T-cell (primary cell): ENCODE results near the gene RTP3. TPM values are rescaled to one million over a fixed set of nuclear protein-coding genes. Genes with fewer than 3 reads are reported as not detected.

Source experiments
- ATAC-seq, 4 experiments: fragments of 200-7000 bp in 3 of 4; fragments of 150-1000 bp in 1 of 4; cut with Tn5 transposase; replicated peaks in 1 of 4; 1 replicate in 3 of 4; 2 replicates in 1 of 4; pipeline ENCODE4 v1.10.0; 2021; ENCODE audit warnings: moderate library complexity in 3 of 4, mild to moderate bottlenecking in 2 of 4, moderate number of reproducible peaks in 1 of 4
- CTCF ChIA-PET, 2 donors: fragments of 300-600 bp; sonication (Branson Sonifier 250); formaldehyde crosslinking; loops; one replicate each; lab custom pipeline; 2022; ENCODE audit warnings: antibody characterized with exemption in 2 of 2; lab: Charles Lee
- POLR2A ChIA-PET, 2 donors: fragments of 300-600 bp; sonication (Branson Sonifier 250); formaldehyde crosslinking; loops; one replicate each; lab custom pipeline; 2022; ENCODE audit warnings: antibody characterized with exemption in 2 of 2; lab: Charles Lee
- DNase-seq, 35 experiments: peaks; one replicate each; pipeline versions ENCODE4 v3.0.0 to v3.0.0-alpha.2; 2013 to 2023
- H3K27ac ChIP-seq: one replicate; pipeline ENCODE4 v1.5.1; 2013; ENCODE audit warnings: low read length
- H3K27me3 ChIP-seq, 2 experiments: replicated peaks in 1 of 2; 1 replicate in 1 of 2; 2 replicates in 1 of 2; pipeline versions ENCODE4 v1.6.1 to v1.7.0; 2013; ENCODE audit warnings: low read length in 1 of 2, mixed read lengths in 1 of 2; ENCODE audit not compliant: control insufficient read depth in 2 of 2, insufficient read depth in 2 of 2; ENCODE audit errors: extremely low read depth in 1 of 2
- H3K36me3 ChIP-seq, 2 donors: 1 replicate in 1 of 2; 2 replicates in 1 of 2; pipeline versions ENCODE4 v1.6.1 to v1.7.0; 2013; ENCODE audit warnings: low read length in 1 of 2; ENCODE audit not compliant: control insufficient read depth in 2 of 2, insufficient read depth in 1 of 2; ENCODE audit errors: extremely low read depth in 1 of 2
- H3K4me1 ChIP-seq, 2 experiments: 1 replicate in 1 of 2; 2 replicates in 1 of 2; pipeline versions ENCODE4 v1.6.1 to v1.7.0; 2013; ENCODE audit warnings: low read length in 2 of 2, mixed read lengths in 1 of 2; ENCODE audit not compliant: insufficient read depth in 2 of 2, control insufficient read depth in 1 of 2; ENCODE audit errors: extremely low read depth in 1 of 2
- H3K4me3 ChIP-seq, 2 donors: 1 replicate in 1 of 2; 2 replicates in 1 of 2; pipeline versions ENCODE4 v1.5.1 to v1.7.0; 2013; ENCODE audit warnings: mild to moderate bottlenecking in 2 of 2, low read length in 1 of 2, moderate library complexity in 1 of 2; ENCODE audit not compliant: control insufficient read depth in 1 of 2; ENCODE audit errors: extremely low read depth in 1 of 2
- H3K9me3 ChIP-seq: 2 replicates; pipeline ENCODE4 v1.7.0; 2013
- H3K27ac Mint-ChIP-seq, 2 donors: one replicate each; pipeline ENCODE4 v1.8.0; 2020 to 2021; ENCODE audit warnings: mild to moderate bottlenecking in 2 of 2, mixed read lengths in 2 of 2
- H3K27me3 Mint-ChIP-seq, 2 donors: one replicate each; pipeline ENCODE4 v1.8.0; 2021 to 2022; ENCODE audit warnings: mixed read lengths in 2 of 2
- H3K36me3 Mint-ChIP-seq: one replicate; pipeline ENCODE4 v1.8.0; 2021; ENCODE audit warnings: mixed read lengths
- H3K4me1 Mint-ChIP-seq, 3 donors: one replicate each; pipeline ENCODE4 v1.8.0; 2020 to 2022; ENCODE audit warnings: mixed read lengths in 3 of 3, mild to moderate bottlenecking in 1 of 3
- H3K4me3 Mint-ChIP-seq, 3 donors: one replicate each; pipeline ENCODE4 v1.8.0; 2020 to 2022; ENCODE audit warnings: mild to moderate bottlenecking in 3 of 3, mixed read lengths in 3 of 3, moderate library complexity in 3 of 3
- H3K9me3 Mint-ChIP-seq, 3 donors: one replicate each; pipeline ENCODE4 v1.8.0; 2020 to 2022; ENCODE audit warnings: mixed read lengths in 3 of 3
- WGBS: methylation state at CpG from one replicate; pipeline ENCODE4 v1.1.5; 2013; ENCODE audit warnings: missing lambda C conversion rate; ENCODE audit not compliant: insufficient coverage; 5-methylcytosine and 5-hydroxymethylcytosine counted together
- total RNA-seq, 35 experiments: library from RNA in 6 of 35; stranded (reverse) in 6 of 35; fragments of 120-200 nt in 1 of 35; gene quantifications; one replicate each; pipeline versions ENCODE4 v1.2.1 to v1.2.4 and lab custom pipeline; 2013 to 2026

The RTP3 gene
- total RNA-seq, 5 donors from 2014 or later (not counting 1 experiment from before 2014, with no cell fraction given) = not detected

- ATAC-seq = no peak
- ChIA-PET POLR2A (no interaction called here), CTCF (no interaction called here)
- H3K4me1 ChIP-seq = peaks cover 0 to 5% of the 10 kb centered on the region in 2 experiments
- H3K9me3 Mint-ChIP-seq = peaks cover 0 to 6% (median 0%) of the 10 kb centered on the region in 3 donors
- no peak overlapping the region for H3K27ac Mint-ChIP-seq
- H3K9me3 ChIP-seq = peaks cover 2% of the 10 kb centered on the region
- peaks cover 0 to 2% (median 0%) of the 10 kb centered on the region in 3 donors for H3K4me1 Mint-ChIP-seq
- peaks cover 56 to 63% of the 10 kb centered on the region in 2 donors for H3K27me3 Mint-ChIP-seq
- no peak overlapping the region for H3K4me3 Mint-ChIP-seq
- WGBS = 88% methylated on average over 7 of the region's 8 CpGs
- no peak for DNase-seq
- H3K4me3 ChIP-seq = no peak overlapping the region
- no peaks in the 10 kb centered on the region for H3K36me3 Mint-ChIP-seq
- H3K36me3 ChIP-seq = no peaks in the 10 kb centered on the region
- H3K27ac ChIP-seq = no peak overlapping the region
- H3K27me3 ChIP-seq = peaks cover 0 to 36% of the 10 kb centered on the region in 2 experiments
These were observed 33.9 kb upstream of the RTP3 start for GRCh38 chr3:46463868-46464241.

- Mint-ChIP-seq H3K36me3 (no peaks in the 10 kb centered on the region), H3K27me3 (peaks cover 52 to 59% of the 10 kb centered on the region in 2 donors), H3K4me1 (peaks cover 0 to 2% (median 0%) of the 10 kb centered on the region in 3 donors), H3K27ac (no peak within 1 kb of the TSS), H3K9me3 (peaks cover 0 to 6% (median 0%) of the 10 kb centered on the region in 3 donors), H3K4me3 (no peak within 1 kb of the TSS)
- WGBS = 28% methylated on average over 44 of the region's 44 CpGs
- no peak for DNase-seq
- Histone ChIP-seq H3K9me3 (peaks cover 2% of the 10 kb centered on the region), H3K27ac (no peak within 1 kb of the TSS), H3K4me3 (no peak within 1 kb of the TSS), H3K36me3 (no peaks in the 10 kb centered on the region), H3K27me3 (peaks cover 0 to 36% of the 10 kb centered on the region in 2 experiments), H3K4me1 (peaks cover 0 to 5% of the 10 kb centered on the region in 2 experiments)
- POLR2A ChIA-PET = interaction anchor here in 1 of 2 donors (0.7 kb wide), 1 partner anchor 19 kb away, joined by 6 read pairs; no protein-coding TSS in a partner anchor
- ATAC-seq = no peak
- CTCF ChIA-PET = no interaction called here
These were observed 33.2 kb upstream of the RTP3 start, which contains the start of gene LTF for GRCh38 chr3:46464326-46465195. LTF (minus strand) TSS chr3:46464905; CDS start chr3:46464867, 38 bp downstream.

- Histone ChIP-seq H3K4me1 (peaks cover 0 to 5% of the 10 kb centered on the region in 2 experiments), H3K4me3 (no peak overlapping the region), H3K9me3 (peaks cover 2% of the 10 kb centered on the region), H3K36me3 (no peaks in the 10 kb centered on the region), H3K27me3 (peaks cover 0 to 42% of the 10 kb centered on the region in 2 experiments), H3K27ac (no peak overlapping the region)
- Mint-ChIP-seq H3K9me3 (peaks cover 0 to 6% (median 0%) of the 10 kb centered on the region in 3 donors), H3K27ac (no peak overlapping the region), H3K27me3 (peaks cover 46 to 53% of the 10 kb centered on the region in 2 donors), H3K36me3 (no peaks in the 10 kb centered on the region), H3K4me3 (no peak overlapping the region), H3K4me1 (peaks cover 0 to 2% (median 0%) of the 10 kb centered on the region in 3 donors)
- DNase-seq (no peak), ATAC-seq (no peak)
- ChIA-PET CTCF (interaction anchor here in 1 of 2 donors (1.0 kb wide), 1 partner anchor 18 kb away, joined by 4 read pairs; no protein-coding TSS in a partner anchor), POLR2A (interaction anchor here in 1 of 2 donors (0.7 kb wide), 1 partner anchor 18 kb away, joined by 6 read pairs; no protein-coding TSS in a partner anchor)
- WGBS = 100% methylated on average over 1 of the region's 2 CpGs
These were observed 32.6 kb upstream of the RTP3 start for GRCh38 chr3:46465196-46465520.

GRCh38 chr3:46466273-46466672 is 31.5 kb upstream of the RTP3 start:
- Histone ChIP-seq H3K9me3 (peaks cover 2% of the 10 kb centered on the region), H3K4me3 (no peak overlapping the region), H3K27ac (no peak overlapping the region), H3K27me3 (peaks cover 0 to 48% of the 10 kb centered on the region in 2 experiments), H3K4me1 (peaks cover 0 to 5% of the 10 kb centered on the region in 2 experiments), H3K36me3 (no peaks in the 10 kb centered on the region)
- ChIA-PET CTCF (interaction anchor here in 1 of 2 donors (0.7 kb wide), 1 partner anchor 78 kb away, joined by 3 read pairs; no protein-coding TSS in a partner anchor), POLR2A (interaction anchor here in 1 of 2 donors (0.6 kb wide), 1 partner anchor 237 kb away, joined by 5 read pairs; no protein-coding TSS in a partner anchor)
- Mint-ChIP-seq H3K27me3 (peaks cover 36 to 46% of the 10 kb centered on the region in 2 donors), H3K9me3 (no peaks in the 10 kb centered on the region), H3K4me1 (peaks cover 0 to 2% (median 0%) of the 10 kb centered on the region in 3 donors), H3K36me3 (no peaks in the 10 kb centered on the region), H3K4me3 (no peak overlapping the region), H3K27ac (no peak overlapping the region)
- ATAC-seq (no peak), DNase-seq (no peak)

- peaks cover 34 to 42% of the 10 kb centered on the region in 2 donors for H3K27me3 Mint-ChIP-seq
- no peaks in the 10 kb centered on the region for H3K9me3 ChIP-seq
- ChIA-PET CTCF (no interaction called here), POLR2A (interaction anchor here in 1 of 2 donors (0.6 kb wide), 1 partner anchor 236 kb away, joined by 5 read pairs; no protein-coding TSS in a partner anchor)
- H3K4me3 Mint-ChIP-seq = no peak overlapping the region
- no peak overlapping the region for H3K4me3 ChIP-seq
- no peaks in the 10 kb centered on the region for H3K36me3 ChIP-seq
- WGBS = no CpG with 5 or more reads among the region's 1 CpG
- H3K4me1 ChIP-seq = peaks cover 0 to 5% of the 10 kb centered on the region in 2 experiments
- no peak for ATAC-seq
- H3K4me1 Mint-ChIP-seq = peaks cover 0 to 2% (median 0%) of the 10 kb centered on the region in 3 donors
- H3K27me3 ChIP-seq = peaks cover 0 to 55% of the 10 kb centered on the region in 2 experiments
- no peak overlapping the region for H3K27ac Mint-ChIP-seq
- no peaks in the 10 kb centered on the region for H3K36me3 Mint-ChIP-seq
- H3K9me3 Mint-ChIP-seq = no peaks in the 10 kb centered on the region
- DNase-seq = no peak
- H3K27ac ChIP-seq = no peak overlapping the region
These were observed 30.8 kb upstream of the RTP3 start for GRCh38 chr3:46466871-46467403.

GRCh38 chr3:46467562-46467961 is 30.2 kb upstream of the RTP3 start:
- no peak overlapping the region for H3K27ac Mint-ChIP-seq
- H3K4me3 Mint-ChIP-seq = no peak overlapping the region
- Histone ChIP-seq H3K4me3 (no peak overlapping the region), H3K36me3 (no peaks in the 10 kb centered on the region), H3K27me3 (peaks cover 0 to 58% of the 10 kb centered on the region in 2 experiments), H3K9me3 (no peaks in the 10 kb centered on the region), H3K4me1 (peaks cover 0 to 5% of the 10 kb centered on the region in 2 experiments), H3K27ac (no peak overlapping the region)
- H3K9me3 Mint-ChIP-seq = no peaks in the 10 kb centered on the region
- ChIA-PET CTCF (no interaction called here), POLR2A (no interaction called here)
- WGBS = 100% methylated on average over 2 of the region's 4 CpGs
- peaks cover 0 to 2% (median 0%) of the 10 kb centered on the region in 3 donors for H3K4me1 Mint-ChIP-seq
- ATAC-seq (no peak), DNase-seq (no peak)
- no peaks in the 10 kb centered on the region for H3K36me3 Mint-ChIP-seq
- H3K27me3 Mint-ChIP-seq = peaks cover 32 to 36% of the 10 kb centered on the region in 2 donors
